ENCODE results near the gene QRFPR.
A peak's percentile ranks its signal among the peaks of the same experiment; 100 is the strongest.
"Not testable (repeated sequence)": the region's sequence is repeated elsewhere in the genome, so short reads cannot be mapped to it uniquely, and the experiment has no call there.

Gene QRFPR

DNA sequence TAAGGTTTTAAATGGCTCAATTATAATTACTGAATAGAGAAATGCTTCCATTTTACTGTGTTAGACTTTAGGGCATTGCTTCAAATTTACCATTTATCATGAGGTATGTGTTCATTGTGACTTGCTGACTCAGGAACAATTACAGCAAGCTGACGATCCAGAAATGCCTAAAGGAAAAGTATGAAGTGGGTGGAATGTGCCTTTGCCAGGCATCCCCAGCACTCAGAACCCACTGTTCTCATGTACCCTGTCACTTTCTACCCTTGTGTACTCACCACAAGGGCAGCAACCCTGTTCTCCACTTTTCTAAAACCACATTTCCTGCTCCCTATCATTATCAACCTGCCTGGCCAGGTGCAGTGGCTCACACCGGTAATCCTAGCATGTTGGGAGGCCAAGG lies 41.5 kb downstream of the QRFPR start:
- no peak for DNase-seq (ENCODE audit: low read depth)

DNA sequence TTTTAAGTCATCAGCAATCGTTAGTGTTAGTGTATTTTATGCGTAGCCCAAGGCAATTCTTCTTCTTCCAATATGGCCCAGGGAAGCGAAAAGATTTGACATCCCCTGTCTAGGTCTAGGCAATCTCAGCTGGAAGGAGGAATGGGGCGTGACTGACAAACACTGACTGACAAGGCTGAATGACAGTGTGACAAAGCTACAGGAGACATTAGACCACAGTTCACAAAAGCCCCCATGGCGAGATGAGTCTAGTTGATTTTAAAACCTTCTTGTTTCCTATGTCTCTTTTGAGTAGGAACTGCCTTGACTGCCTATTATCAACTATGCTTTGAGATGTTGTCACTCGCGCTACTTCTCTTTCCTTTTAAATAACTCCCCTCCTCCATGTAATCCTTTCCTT lies 42.3 kb downstream of the QRFPR start:
- no peak for DNase-seq (ENCODE audit: low read depth)

DNA sequence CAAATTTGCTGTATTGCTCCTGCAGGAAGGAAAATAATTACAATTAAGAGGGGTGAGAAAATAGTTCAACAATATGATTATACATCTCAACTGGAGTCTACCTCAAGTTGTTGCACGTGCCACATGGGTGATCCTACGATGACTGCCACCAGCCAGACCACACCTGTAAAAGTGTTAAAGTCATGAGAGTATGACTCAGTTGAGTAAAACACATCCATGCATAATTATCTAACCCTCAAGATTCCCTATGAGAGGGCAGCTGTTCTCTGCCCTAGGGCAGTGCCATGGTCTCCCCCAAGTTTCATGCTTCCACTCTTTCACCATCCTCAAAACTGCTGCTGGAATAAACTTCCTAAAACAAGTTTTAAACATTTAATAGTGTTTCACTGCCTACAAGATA lies 44.1 kb downstream of the QRFPR start:
- no peak for DNase-seq (ENCODE audit: low read depth)

DNA sequence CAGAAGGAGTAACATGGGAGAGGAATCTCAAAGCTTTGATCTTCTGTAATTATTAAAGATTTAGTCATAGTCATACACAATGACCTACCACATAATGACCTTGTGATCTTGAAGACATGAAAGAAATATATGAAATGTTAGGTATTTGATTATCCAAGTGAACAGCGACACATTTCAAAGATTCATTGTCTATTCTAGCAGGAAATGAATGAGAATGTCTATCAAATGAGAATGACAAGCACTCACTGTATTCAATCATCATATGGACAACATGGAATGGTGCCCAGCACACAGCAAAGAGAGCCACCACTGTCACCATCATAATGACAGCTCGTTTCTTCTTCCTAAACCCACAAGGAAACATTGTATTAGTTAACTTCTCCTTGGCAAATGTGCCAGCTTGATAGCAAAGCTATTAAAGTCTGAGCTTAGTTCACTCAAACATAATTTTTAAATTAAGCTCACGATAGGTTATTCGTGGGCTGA lies 50.6 kb downstream of the QRFPR start:
- DNase-seq (ENCODE audit: low read depth), result no peak

DNA sequence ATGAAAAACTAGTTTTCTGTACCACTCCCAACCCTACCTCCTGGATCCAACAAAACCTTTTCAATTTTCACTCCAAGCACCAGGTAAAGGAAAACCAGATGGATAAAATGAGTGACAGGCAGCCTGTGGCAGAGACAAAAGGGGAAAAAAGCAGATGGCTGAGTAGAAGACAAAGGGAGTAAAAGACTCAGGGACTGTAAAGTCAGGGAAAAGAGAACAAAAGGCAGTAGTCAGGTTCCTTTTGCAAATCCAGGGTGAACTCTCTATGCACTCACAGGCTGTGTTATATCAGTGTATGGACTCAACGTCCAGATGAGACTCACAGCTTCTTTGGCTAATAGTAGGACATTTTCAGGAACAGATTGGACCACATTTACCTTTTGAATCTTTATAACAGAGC lies 54.2 kb downstream of the QRFPR start:
- no peak for DNase-seq (ENCODE audit: low read depth)

DNA sequence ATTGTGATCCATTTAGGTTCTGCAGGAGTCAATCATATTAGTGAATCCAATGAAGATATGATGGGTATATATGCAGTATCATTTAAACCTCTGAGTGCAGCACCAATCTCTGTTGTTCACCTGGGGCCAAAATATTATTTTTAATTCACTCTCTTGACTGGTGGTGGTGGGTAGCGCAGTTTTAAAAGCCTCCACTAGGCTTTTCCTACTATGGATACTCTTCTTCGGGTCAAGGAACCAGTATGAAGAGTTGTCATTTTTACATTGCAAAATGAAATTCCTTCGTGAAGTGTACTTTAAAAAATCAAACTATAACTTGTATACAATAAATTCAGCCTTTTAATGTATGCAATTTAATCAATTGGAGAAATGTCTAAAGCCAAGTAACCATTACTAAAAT lies 56.5 kb downstream of the QRFPR start:
- no peak for DNase-seq (ENCODE audit: low read depth)

DNA sequence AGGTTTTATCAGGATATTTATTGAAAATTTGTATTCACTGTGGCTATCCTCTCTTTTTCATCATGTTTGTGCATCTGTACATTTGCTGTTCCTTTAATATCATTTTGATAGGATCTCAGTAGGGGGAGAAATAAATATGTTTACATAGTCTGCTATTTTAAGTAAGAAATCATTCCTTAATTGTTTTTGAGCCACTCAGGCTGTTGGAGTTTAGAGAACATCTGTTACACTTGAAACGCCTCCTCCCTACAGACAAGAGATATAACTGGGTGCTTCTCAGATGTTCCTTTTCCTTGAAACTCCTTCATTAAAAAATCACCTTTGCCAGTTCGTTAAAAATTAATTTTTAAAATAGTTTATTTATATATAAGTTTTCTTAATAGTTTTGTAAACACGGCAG lies 59.4 kb downstream of the QRFPR start:
- no peak for DNase-seq (ENCODE audit: low read depth)

DNA sequence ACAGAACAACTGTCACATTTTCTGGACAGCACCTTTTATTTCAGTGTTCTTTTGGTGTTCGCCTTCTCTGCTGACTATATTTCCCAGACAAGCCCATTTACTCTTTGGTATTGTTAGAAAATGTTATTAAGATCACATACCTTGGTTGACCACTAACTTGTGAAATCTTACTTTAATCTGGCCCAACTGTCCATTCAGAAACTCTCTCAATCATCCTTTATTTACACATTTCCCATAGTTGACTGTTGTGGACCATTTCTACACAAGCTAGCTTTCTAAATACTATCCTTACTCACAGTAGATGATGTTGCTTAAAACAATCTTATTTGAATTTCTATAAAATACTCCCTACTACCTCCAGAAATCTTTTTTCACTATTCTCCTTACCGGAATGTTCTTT lies 64.7 kb downstream of the QRFPR start:
- DNase-seq (ENCODE audit: low read depth), result no peak

DNA sequence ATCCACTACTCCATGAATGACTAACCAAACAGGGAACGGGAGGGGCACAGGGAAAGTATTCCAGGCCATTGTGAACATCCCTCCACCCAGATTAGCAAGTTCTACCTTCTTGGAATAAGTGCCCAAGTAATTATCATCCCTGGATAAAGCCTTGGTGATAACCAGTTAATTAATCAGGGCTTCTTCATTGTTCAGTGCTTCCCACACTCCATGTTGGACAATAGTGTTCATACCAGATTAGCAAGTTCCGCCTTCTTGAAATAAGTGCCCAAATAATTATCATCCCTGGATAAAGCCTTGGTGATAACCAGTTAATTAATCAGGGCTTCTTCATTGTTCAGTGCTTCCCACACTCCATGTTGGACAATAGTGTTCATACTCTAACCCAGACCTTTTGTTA lies 67.4 kb downstream of the QRFPR start:
- not testable (repeated sequence) for DNase-seq (ENCODE audit: low read depth)

DNA sequence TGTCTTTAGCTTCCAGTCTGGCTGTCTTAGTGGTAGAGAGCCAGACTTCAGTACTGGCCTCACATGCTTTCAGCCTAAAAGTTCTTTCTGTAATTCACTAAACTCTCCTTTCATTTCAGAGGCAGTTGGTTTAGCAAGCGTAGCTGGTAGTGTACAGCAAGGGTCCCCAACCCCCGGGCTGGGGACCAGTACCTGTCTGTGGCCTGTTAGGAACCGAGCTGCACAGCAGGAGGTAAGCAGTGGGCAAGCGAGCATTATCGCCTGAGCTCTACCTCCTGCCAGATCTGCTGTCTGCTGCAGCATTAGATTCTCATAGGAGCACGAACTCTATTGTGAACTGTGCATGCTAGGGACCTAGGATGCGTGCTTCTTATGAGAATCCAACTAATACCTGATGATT lies 72.0 kb downstream of the QRFPR start:
- no peak for DNase-seq (ENCODE audit: low read depth)

DNA sequence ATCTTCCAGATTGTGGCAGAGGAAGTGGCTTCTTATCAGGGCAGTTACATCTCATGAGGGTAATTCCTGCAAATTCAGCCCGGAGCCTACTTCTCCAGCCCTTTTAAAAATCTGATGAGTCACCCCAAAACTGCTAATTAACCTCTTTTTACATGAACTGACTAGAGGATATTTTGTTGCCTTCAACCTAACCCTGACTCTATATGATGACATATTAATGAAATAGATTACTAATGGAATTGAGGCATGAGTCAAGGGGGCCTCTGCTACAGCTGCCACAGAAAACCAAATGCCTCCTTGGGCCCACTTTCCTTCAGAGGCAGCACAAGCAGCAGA lies 72.5 kb downstream of the QRFPR start:
- DNase-seq (ENCODE audit: low read depth), result no peak

DNA sequence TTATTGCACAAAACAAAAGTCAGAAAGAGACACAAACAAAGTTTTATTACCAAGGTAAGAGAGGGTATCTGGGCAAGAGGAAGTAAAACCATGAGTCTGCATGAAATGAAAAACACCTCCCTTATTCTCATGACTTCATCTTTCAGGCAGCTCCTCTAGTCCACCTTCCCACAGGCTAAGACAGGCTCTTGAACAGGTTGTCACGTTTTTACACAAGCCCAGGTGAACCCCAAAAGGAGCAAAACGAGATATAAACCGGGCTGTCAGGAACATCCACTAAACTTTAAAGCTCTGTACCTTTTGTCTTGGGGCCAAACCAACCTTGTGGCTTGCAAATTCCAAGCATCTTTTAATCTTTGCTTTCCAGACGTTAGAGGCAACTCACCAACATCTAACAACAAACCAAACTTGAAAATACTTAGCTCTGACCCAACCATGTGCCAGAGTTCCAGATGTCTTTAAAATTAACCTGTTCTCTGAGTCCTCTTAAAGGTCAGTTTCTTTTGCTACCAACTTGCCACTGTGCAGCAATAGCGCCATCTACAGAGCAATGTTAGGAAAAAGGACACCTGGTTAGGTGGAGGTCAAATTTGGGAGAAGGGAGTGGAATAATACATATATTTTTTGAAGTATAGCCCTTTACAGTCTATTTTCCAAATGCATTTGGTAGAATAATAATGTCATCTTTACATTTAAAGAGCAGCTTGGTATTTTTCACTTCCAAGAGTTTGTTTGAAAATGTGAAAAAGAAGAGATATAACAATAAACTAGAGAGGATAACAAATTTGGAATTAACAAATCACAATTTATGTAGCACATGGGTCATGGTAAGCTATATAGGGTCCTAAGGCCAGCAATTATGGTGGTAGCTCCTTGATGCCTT lies 73.1 kb downstream of the QRFPR start:
- peak; percentile 46 for DNase-seq (ENCODE audit: low read depth)

DNA sequence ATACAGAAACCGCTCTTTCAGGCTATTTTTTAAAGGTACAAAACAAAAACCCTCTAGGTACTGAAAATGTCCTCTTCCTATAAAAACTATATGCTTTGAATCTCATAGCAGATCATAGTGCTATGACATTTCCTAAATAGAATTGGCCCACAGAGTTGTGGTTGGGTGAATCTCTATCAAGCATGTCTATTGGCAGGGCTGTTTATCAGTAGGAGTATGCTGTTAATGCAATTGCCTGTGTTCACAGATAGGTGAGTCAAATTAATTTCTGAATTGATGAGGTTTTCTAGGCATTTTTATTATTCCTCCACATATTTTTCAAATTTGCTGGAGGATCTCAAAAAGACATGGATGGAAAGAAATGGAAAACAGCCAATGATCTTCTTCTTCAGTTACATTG lies 73.9 kb downstream of the QRFPR start:
- no peak for DNase-seq (ENCODE audit: low read depth)

DNA sequence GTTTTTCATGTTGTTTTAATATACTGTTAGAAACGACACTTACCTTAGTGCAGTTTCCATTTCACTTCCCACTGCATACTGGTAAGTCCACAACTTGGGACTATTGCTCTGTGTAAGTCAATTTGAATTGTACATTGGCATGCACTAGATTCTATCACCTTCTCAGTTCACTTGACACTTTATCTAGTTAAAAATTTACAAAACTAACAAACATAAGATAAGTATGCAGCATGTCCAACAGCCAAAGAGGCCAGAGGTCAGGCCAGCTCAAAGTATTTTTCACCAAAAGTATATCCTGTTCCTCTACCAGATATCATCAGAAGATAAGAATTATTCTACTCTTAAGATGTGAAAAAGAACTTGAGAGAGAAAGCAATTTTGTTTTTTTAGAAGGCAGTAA lies 75.9 kb downstream of the QRFPR start:
- DNase-seq (ENCODE audit: low read depth), result no peak

DNA sequence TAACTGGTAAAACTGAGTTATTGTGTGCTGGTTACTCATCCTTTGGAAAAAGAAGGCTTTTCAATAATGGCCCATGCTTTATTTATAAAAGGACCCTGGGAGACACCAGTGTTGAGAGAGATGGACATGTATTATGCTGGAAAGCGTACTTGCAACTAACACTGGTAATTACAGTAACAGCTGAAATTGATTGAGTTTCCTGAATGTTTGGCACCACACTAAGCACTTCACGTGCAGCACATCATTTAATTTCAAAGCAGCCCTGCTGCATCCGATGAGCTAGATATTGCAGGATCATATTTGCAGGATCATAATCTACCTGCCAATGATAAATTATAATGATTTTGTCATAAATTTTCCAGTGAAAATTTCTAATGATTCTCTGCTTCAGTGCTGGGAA lies 81.5 kb downstream of the QRFPR start:
- no peak for DNase-seq (ENCODE audit: low read depth)

DNA sequence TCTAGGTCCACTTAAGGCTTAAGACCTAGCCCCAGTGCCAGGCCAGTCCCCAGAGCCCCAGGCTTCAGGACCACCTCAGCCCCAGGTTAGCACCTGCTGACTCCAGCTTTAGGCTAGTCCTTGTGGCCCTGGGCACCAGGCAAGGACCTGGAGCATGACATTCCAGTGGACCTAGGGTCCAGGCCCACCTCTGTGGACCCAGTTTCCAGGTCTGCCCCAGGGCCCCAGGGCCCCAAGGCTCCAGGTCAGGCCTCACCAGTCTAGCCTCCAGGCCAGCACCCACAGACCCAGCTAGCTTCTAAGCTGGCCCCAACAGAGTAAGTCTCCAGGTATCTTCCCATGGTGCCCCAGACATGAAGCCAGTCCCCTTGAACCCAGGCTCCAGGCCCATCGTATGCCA lies 97.5 kb downstream of the QRFPR start:
- DNase-seq (ENCODE audit: low read depth), result no peak

DNA sequence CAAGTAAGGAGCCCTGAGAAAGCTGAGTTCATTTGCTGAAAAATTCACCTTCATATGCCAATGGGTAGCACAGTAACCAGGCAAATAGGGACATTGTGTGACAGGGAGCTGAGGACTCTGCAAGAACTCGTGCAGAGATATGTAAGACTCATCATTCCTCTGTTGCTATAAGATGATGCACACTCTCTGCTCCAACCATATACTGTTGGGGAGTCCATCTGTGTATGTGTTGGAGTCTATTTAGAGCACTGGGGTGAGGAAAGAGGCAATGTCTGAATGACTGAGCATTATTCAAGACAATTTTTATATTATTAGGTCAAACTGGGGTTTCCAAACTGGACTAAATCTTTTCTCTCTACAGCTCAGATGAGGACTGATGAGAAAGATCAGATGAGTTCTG lies 100.4 kb downstream of the QRFPR start:
- DNase-seq (ENCODE audit: low read depth), result no peak

DNA sequence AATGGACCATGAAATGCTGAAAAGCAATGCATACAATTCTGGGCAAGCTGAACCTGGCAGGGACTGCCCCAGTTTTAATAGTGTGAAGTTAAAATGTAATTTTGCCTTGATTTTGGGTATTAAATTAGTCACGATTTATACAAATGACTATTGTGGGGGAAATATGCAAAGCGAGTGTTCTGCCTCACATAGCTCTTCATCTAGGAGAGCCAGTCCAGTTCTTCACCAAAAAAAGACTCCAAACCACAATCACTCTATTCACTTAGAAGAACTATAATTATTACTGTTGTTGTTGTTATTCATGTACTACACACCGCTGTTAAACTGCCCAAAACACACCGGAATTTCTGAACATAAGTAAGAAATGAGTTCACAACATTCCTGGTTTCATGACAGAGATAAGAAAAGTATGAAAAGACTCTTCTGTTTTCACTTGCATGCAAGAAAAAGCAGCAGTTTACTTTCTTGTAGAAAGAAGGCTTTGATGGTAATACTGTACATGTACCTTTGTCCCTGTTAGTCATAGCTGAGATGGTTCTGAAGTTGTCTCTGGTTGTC lies 101.9 kb downstream of the QRFPR start:
- DNase-seq (ENCODE audit: low read depth), result no peak
